Activated effector memory CD4-positive, alpha-beta T cell treated with Interleukin-2 at 50 U/mL for 16 hours (primary cell): ENCODE data around the gene MORF4L2.

Experiments
- DNase-seq: peaks from one replicate; pipeline ENCODE4 v3.0.0-alpha.2; 2020

Gene MORF4L2

GRCh38 chrX:103686199-103687072 is at the start of gene MORF4L2:
MORF4L2 (minus strand) TSS chrX:103686699; CDS start chrX:103677027, 9,672 bp downstream.
- peak; percentile 78 for DNase-seq

DNA sequence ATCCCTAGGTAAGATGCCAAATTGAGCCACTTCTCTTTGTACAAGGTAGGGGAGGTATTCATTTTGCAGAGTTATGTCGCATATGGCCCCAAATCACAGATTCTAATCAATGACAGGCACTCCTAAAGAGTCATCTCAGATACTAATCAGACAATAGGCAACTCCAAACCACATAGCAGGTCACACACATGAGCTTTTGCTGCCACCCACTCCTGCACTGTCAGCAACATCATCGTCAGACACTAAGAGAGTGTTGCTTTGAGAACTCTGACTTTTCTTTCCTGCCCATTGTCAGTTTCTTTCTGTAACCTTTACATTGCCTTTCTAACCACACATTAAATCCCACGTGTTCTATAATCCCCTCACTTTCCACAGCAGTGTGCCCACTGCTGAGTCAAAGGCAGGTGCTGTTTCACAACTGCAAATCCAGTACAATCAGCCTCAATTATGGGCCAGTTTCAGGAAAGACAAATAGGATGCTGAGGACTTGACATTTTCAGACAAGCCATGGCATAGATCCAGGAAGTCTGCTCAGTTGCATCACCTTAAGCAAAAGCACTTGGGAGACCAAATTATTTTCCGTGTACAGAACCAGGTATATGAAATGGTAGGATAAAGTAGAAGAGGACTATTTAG is 47.7 kb upstream of the MORF4L2 start:
- no peak for DNase-seq

- DNase-seq: no peak
These were observed 46.5 kb upstream of the MORF4L2 start for GRCh38 chrX:103733017-103733416.

GRCh38 chrX:103730796-103731493 is 44.4 kb upstream of the MORF4L2 start:
- no peak for DNase-seq

- DNase-seq: no peak
These were observed 43.8 kb upstream of the MORF4L2 start for GRCh38 chrX:103730147-103730795.

DNA sequence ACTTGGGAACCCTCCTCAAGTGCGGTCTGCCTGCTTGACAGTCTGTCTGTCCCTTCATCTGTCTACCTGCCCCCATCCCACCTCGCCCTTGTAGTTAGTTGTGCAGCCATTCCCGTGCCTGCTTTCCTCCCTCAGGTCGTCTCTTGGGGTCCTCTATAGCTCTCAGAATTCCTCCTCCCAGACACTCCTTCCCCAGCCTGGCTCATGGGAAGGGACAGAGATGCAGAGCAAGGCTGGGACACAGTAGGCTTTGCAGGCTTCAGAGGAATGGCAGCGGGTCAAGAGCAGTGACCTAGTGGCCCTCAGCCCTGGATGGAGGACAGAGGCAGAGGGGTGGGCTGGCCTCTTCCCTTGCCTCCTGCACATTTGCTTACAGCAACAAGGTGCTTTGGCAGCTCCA is 42.5 kb upstream of the MORF4L2 start:
- no peak for DNase-seq

- no peak for DNase-seq
These were observed 40.6 kb upstream of the MORF4L2 start for GRCh38 chrX:103727115-103727514.

DNA sequence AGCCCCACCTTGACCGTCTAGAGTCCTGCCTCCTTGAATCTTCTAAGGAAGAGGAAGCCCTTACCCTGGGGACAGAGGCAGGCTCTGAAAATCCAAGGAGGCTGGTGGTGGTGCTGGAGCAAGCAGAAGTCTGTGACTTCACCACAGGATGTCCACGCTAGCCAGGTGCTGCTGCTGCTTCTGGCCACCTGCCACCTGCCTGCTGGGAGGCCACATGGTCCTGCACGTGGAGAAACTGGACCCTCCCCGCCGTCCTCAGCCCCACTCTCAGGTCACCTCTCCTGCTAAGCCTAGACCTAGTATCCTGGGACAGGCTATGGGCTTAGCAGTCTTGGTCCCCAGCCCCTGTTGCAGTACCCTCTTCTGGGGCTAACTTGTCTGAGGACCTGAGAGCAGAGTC is 40.0 kb upstream of the MORF4L2 start:
- no peak for DNase-seq

- no peak for DNase-seq
These were observed 36.0 kb upstream of the MORF4L2 start for GRCh38 chrX:103722505-103722904.

DNA sequence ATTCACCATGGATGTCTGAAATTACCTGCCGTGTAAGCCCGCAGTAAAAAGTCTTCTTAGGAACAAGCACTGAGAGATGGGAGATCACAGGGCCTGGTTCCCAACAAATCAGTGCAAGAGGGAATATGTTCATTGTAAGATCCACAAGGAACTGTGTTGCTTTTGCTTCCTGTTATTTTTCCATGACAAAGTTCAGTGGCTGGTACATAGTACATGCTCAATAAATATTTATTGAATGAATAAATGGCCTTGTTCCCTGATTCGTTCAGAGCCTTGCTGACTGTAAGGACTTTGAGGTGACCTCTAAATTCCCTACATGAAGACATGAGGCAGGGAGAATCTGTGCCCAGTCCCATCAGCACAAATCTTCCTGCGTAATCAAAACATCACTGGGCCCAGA is 31.6 kb upstream of the MORF4L2 start:
- DNase-seq: no peak

GRCh38 chrX:103716962-103717361 is 30.5 kb upstream of the MORF4L2 start:
- DNase-seq: no peak

- no peak for DNase-seq
These were observed 24.1 kb upstream of the MORF4L2 start, which contains the start of gene TMEM31 for GRCh38 chrX:103710609-103711008. TMEM31 (plus strand) TSS chrX:103710909; CDS start chrX:103712259, 1,350 bp downstream.

DNA sequence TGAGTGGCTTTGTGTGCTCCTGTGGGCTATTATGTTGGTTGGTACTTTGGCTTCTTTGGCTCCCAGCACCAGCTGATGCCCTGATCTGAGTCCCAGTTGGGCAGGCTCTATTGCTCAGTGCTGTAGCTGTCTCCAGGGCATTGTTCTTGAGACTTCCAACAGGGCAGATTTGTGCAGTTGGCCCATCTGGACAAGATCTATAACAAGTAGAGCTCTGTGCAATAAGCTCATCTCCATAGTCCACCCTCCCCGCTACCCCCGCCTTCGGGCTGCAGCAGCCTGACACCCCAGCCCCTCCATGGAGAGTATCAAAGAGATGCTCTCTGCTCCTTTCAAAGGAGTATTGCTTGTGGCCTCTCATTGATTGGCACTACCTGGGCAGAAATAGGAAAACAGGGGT is 18.4 kb upstream of the MORF4L2 start:
- no peak for DNase-seq

GRCh38 chrX:103699243-103699642 is 12.7 kb upstream of the MORF4L2 start:
- no peak for DNase-seq

DNA sequence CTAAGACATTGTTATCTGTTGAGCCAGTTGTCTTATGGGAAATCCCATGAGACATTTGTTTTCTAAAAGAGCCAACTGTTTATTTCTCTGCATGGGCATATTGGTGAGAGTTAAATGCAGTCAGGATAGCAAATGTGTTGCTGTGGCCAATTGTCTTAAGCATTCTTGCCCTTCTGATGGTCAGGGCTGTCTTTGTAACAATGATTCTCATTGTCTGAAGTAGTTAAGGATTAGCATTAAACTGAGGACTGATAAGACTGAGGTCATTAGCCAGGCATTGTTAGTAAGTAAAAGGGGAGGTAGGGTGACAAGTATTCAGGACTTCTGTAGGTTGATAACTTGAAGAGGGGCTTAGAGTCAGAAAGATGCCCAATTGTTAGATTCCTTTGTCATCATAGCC is 11.2 kb upstream of the MORF4L2 start:
- no peak for DNase-seq

GRCh38 chrX:103691059-103691458 is 4.6 kb upstream of the MORF4L2 start:
- no peak for DNase-seq

GRCh38 chrX:103688946-103689345 is 2.4 kb upstream of the MORF4L2 start:
- no peak for DNase-seq

GRCh38 chrX:103687696-103688201 is 1.2 kb upstream of the MORF4L2 start:
- peak; percentile 15 for DNase-seq

DNA sequence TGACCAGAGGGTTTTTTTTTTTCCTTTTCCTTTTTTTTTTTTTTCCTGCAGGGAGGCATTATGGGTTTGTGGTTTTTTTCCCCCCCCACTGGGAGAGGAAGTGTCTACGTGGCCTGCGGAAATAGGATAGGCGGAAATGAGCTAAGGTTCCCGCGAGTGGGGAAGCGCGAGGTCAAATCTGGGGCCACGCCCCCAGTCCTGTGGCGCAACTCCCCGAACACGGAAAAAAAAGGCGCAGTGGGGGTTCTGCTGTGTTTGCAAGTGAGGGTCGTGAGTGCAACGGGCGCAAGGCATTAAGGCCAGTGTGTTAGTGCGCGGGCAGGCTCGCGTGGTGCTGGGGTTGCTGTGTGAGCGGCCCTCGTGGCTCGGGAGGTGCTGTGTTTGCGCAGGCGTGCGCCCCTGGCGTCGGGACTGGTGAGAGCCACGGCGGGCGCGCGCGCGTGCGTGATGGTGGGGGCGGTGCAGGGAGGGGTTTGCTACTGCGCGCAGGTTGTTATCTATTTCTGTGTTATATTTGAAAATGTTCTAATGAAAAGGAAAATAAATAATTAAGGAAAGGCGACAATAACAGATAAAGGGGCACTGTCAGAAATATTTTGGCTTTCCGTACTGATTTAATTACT is 685 bp upstream of the MORF4L2 start:
- DNase-seq: peak; percentile 81

GRCh38 chrX:103685396-103685795 is 1.1 kb downstream of the MORF4L2 start:
- no peak for DNase-seq

DNA sequence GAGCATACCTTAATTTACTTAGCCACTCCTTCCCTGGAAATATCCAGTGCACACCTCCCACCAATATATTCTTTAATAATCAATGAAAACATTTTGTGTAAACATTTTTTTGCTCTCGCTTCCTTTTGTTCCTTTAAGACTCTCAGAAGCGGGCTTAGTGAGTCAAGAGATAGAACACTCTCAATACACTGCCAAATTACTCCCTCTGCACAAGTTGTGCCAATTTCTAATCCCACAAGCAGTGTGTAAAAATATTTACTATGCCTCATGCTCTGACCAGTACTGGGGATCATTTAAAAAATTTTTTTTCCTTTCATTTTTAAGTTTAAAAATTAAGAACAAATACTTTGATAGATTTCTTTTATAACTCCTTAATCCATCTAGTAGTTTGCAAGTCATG is 5.1 kb downstream of the MORF4L2 start:
- no peak for DNase-seq
